Peyer's patch (tissue), 4 donors: ENCODE data around the gene POU2F3. TPM values are rescaled to one million over a fixed set of nuclear protein-coding genes. Genes with fewer than 3 reads are reported as not detected.

Experiments used
- small RNA-seq, 2 donors: library from RNA; depleted of rRNA; stranded (forward); fragments of <200 nt; gene quantifications; one replicate each; pipeline ENCODE3, GENCODE V24; 2016
- total RNA-seq, 4 donors: library from RNA; depleted of rRNA; stranded (reverse); fragments of >200 nt; gene quantifications; one replicate each; pipeline ENCODE4 v1.1.0, GENCODE V29; 2016

Gene POU2F3
- total RNA-seq, 4 donors from 2014 or later, result 2.2 to 3.3 (median 2.8) TPM; not detected in 1

Small RNA genes within 50 kb of the gene (small RNA-seq; reads per million reads assigned to genes)
- gene RF00100, result 738 to 1,434 reads per million in 2 donors

Other genes with a start within 250 kb of the POU2F3 start
- gene TRIM29, start 102.0 kb upstream of the POU2F3 start, total RNA-seq, result 10 to 100 TPM in 1 of 4 donors, 1 to 10 TPM in 3; 7.8 to 33.3 (median 9.1) TPM
- gene OAF, start 29.1 kb upstream of the POU2F3 start, total RNA-seq, result 100 to 1,000 TPM in 3 of 4 donors, 10 to 100 TPM in 1; 66.0 to 344 (median 228) TPM
- 1 to 10 TPM; 1.4 to 3.1 (median 2.2) TPM for gene TLCD5, start 85.2 kb downstream of the POU2F3 start, total RNA-seq
- gene ARHGEF12, start 96.3 kb downstream of the POU2F3 start, total RNA-seq, result 100 to 1,000 TPM; 102 to 122 (median 107) TPM